K562 (cell line): ENCODE measurements around the gene PRKAA1. TPM values are rescaled to one million over a fixed set of nuclear protein-coding genes. Genes with fewer than 3 reads are reported as not detected.

ENCODE experiments used
- ARID2 ChIP-seq: fragments of 450-650 bp; IDR thresholded peaks from 2 replicates; pipeline ENCODE4 v1.6.1; 2017; ENCODE audit warnings: antibody characterized with exemption, mild to moderate bottlenecking
- BCOR ChIP-seq: fragments of 450-650 bp; IDR thresholded peaks from 2 replicates; pipeline ENCODE4 v1.6.1; 2016
- ETV1 ChIP-seq: fragments of 450-650 bp; conservative IDR thresholded peaks from 2 replicates; pipeline ENCODE4 v1.6.1; 2016; ENCODE audit warnings: missing genetic modification characterization, control low read depth, low read depth, missing compliant biosample characterization
- GTF2E2 ChIP-seq: fragments of 200-800 bp; sonication (Bioruptor generic); IDR thresholded peaks from 2 replicates; pipeline ENCODE4 v1.6.1; 2016; ENCODE audit warnings: missing genetic modification characterization, missing compliant biosample characterization
- HNRNPUL1 ChIP-seq: fragments of 200-400 bp; formaldehyde crosslinking; IDR thresholded peaks from 2 replicates; pipeline ENCODE4 v1.6.1; 2017; ENCODE audit warnings: low read length
- MAFG ChIP-seq: fragments of 450-650 bp; conservative IDR thresholded peaks from 2 replicates; pipeline ENCODE4 v1.6.1; 2016; ENCODE audit warnings: missing genetic modification characterization, missing compliant biosample characterization
- MBD2 ChIP-seq: sonication (generic); IDR thresholded peaks from 2 replicates; pipeline ENCODE4 v1.6.1; 2016; ENCODE audit warnings: low read depth, borderline replicate concordance
- MCM3 ChIP-seq: fragments of 450-650 bp; IDR thresholded peaks from 2 replicates; pipeline ENCODE4 v1.6.1; 2016
- MIER1 ChIP-seq: fragments of 450-650 bp; IDR thresholded peaks from 2 replicates; pipeline ENCODE4 v1.6.1; 2016; ENCODE audit warnings: antibody characterized with exemption, mild to moderate bottlenecking, low read depth
- NONO ChIP-seq, 2 experiments: fragments of 200-400 bp in 1 of 2; fragments of 450-650 bp in 1 of 2; formaldehyde crosslinking in 1 of 2; IDR thresholded peaks; 2 replicates each; pipeline ENCODE4 v1.6.1; 2017; ENCODE audit warnings: low read depth in 2 of 2, mild to moderate bottlenecking in 2 of 2, moderate library complexity in 2 of 2, low read length in 1 of 2
- PCBP2 ChIP-seq: fragments of 200-400 bp; formaldehyde crosslinking; IDR thresholded peaks from 2 replicates; pipeline ENCODE4 v1.6.1; 2018; ENCODE audit warnings: low read length, low read depth, mild to moderate bottlenecking, moderate library complexity; ENCODE audit not compliant: poor library complexity, severe bottlenecking
- POLR2AphosphoS5 ChIP-seq: IDR thresholded peaks from 2 replicates; pipeline ENCODE4 v1.6.1; 2011; ENCODE audit warnings: mild to moderate bottlenecking, low read depth, low read length, moderate library complexity; ENCODE audit not compliant: control insufficient read depth, insufficient read depth
- SFPQ ChIP-seq: fragments of 200-400 bp; formaldehyde crosslinking; IDR thresholded peaks from 2 replicates; pipeline ENCODE4 v1.6.1; 2017; ENCODE audit warnings: mild to moderate bottlenecking, low read depth, low read length, moderate library complexity
- TSC22D4 ChIP-seq: fragments of 450-650 bp; IDR thresholded peaks from 2 replicates; pipeline ENCODE4 v1.6.1; 2016; ENCODE audit warnings: missing genetic modification characterization, missing biosample characterization, control low read depth
- ZEB2 ChIP-seq: fragments of 450-650 bp; IDR thresholded peaks from 2 replicates; pipeline ENCODE4 v1.6.1; 2016
- ZFP30 ChIP-seq: fragments of 250-450 bp; sonication (Bioruptor Pico); IDR thresholded peaks from 2 replicates; pipeline ENCODE4 v1.8.0; 2022; ENCODE audit warnings: moderate library complexity, mild to moderate bottlenecking, inconsistent platforms, borderline replicate concordance
- polyA plus RNA-seq, 8 experiments: library from polyadenylated mRNA; depleted of rRNA in 4 of 8; stranded (reverse) in 5 of 8; unstranded in 3 of 8; fragments of >200 nt; fragmentation: Nextera tagmentation in 2 of 8; fragmentation: Illumina TruSeq in 1 of 8; extraction: Ambion mirVana in 2 of 8; extraction: Trizol in 1 of 8; gene quantifications; 2 replicates each; pipeline versions ENCODE4 v1.2.1 to v1.2.3, GENCODE V29; 2011 to 2014; ENCODE audit warnings: inconsistent platforms in 1 of 8, missing spikeins in 1 of 8
- total RNA-seq, 7 experiments: library from RNA; depleted of rRNA in 6 of 7; stranded (reverse); fragments of >200 nt in 6 of 7; fragmentation: Illumina TruSeq in 2 of 7; extraction: Trizol in 2 of 7; gene quantifications; 2 replicates each; pipeline versions ENCODE4 v1.2.1 to v1.2.3, GENCODE V29; 2011 to 2021; ENCODE audit warnings: low replicate concordance in 1 of 7
- TF ChIP-seq, protein P1 (sequence below): fragments of 250-450 bp; sonication (Bioruptor Pico); IDR thresholded peaks from 2 replicates; pipeline ENCODE4 v1.4.0; 2020; ENCODE audit warnings: mild to moderate bottlenecking, moderate library complexity, borderline replicate concordance
- TF ChIP-seq, protein P2 (sequence below): fragments of 450-650 bp; conservative IDR thresholded peaks from 2 replicates; pipeline ENCODE4 v1.6.1; 2016; ENCODE audit warnings: missing genetic modification characterization, low read depth, mild to moderate bottlenecking, control low read depth, missing compliant biosample characterization
- TF ChIP-seq, protein P3 (sequence below): sonication (generic); formaldehyde crosslinking; IDR thresholded peaks from 2 replicates; pipeline ENCODE4 v1.8.1; 2023; ENCODE audit warnings: mild to moderate bottlenecking, missing genetic modification reagents

PRKAA1 gene
- total and polyA plus RNA-seq, 9 of the 15 experiments (the other 6 are each of a cell fraction or from before 2014, with no cell fraction given), result 24.5 to 84.0 (median 51.4) TPM

GRCh38 chr5:40801771-40802562 is 3.8 kb upstream of the PRKAA1 start (continued):
- TF ChIP-seq, protein P1, sequence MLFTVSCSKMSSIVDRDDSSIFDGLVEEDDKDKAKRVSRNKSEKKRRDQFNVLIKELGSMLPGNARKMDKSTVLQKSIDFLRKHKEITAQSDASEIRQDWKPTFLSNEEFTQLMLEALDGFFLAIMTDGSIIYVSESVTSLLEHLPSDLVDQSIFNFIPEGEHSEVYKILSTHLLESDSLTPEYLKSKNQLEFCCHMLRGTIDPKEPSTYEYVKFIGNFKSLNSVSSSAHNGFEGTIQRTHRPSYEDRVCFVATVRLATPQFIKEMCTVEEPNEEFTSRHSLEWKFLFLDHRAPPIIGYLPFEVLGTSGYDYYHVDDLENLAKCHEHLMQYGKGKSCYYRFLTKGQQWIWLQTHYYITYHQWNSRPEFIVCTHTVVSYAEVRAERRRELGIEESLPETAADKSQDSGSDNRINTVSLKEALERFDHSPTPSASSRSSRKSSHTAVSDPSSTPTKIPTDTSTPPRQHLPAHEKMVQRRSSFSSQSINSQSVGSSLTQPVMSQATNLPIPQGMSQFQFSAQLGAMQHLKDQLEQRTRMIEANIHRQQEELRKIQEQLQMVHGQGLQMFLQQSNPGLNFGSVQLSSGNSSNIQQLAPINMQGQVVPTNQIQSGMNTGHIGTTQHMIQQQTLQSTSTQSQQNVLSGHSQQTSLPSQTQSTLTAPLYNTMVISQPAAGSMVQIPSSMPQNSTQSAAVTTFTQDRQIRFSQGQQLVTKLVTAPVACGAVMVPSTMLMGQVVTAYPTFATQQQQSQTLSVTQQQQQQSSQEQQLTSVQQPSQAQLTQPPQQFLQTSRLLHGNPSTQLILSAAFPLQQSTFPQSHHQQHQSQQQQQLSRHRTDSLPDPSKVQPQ (CRISPR knock-in tag), result no peak
- TF ChIP-seq ZEB2 (peak; percentile 81), TSC22D4 (tag) (no peak), ZFP30 (CRISPR knock-in tag) (no peak), MIER1 (no peak), MBD2 (peak; percentile 77), MAFG (tag) (peak; percentile 83), SFPQ (no peak), ETV1 (tag) (peak; percentile 47; the same call in 1 of the 2 replicates), ARID2 (no peak), GTF2E2 (tag) (no peak), HNRNPUL1 (no peak), MCM3 (no peak), POLR2AphosphoS5 (peak; percentile 88), NONO (IDR thresholded peaks at IDR 0.05; ENCODE audit: low read depth in 2 of 2, low read length in 1 of 2) (no peak), BCOR (0 out of 2 replicates have a peak, but pooled peaks have one; percentile 5), PCBP2 (no peak)
- TF ChIP-seq, protein P2, sequence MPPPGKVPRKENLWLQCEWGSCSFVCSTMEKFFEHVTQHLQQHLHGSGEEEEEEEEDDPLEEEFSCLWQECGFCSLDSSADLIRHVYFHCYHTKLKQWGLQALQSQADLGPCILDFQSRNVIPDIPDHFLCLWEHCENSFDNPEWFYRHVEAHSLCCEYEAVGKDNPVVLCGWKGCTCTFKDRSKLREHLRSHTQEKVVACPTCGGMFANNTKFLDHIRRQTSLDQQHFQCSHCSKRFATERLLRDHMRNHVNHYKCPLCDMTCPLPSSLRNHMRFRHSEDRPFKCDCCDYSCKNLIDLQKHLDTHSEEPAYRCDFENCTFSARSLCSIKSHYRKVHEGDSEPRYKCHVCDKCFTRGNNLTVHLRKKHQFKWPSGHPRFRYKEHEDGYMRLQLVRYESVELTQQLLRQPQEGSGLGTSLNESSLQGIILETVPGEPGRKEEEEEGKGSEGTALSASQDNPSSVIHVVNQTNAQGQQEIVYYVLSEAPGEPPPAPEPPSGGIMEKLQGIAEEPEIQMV (tag), result no peak
- TF ChIP-seq, protein P3, sequence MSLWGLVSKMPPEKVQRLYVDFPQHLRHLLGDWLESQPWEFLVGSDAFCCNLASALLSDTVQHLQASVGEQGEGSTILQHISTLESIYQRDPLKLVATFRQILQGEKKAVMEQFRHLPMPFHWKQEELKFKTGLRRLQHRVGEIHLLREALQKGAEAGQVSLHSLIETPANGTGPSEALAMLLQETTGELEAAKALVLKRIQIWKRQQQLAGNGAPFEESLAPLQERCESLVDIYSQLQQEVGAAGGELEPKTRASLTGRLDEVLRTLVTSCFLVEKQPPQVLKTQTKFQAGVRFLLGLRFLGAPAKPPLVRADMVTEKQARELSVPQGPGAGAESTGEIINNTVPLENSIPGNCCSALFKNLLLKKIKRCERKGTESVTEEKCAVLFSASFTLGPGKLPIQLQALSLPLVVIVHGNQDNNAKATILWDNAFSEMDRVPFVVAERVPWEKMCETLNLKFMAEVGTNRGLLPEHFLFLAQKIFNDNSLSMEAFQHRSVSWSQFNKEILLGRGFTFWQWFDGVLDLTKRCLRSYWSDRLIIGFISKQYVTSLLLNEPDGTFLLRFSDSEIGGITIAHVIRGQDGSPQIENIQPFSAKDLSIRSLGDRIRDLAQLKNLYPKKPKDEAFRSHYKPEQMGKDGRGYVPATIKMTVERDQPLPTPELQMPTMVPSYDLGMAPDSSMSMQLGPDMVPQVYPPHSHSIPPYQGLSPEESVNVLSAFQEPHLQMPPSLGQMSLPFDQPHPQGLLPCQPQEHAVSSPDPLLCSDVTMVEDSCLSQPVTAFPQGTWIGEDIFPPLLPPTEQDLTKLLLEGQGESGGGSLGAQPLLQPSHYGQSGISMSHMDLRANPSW (CRISPR knock-in tag), result no peak
